GM10266 (cell line): ENCODE results near the gene GPR65.

Experiments
- DNase-seq: peaks from one replicate; pipeline ENCODE4 v3.0.0; 2012; ENCODE audit errors: extremely low spot score
- CTCF ChIP-seq: IDR thresholded peaks from 2 replicates; pipeline ENCODE4 v1.5.1; 2012; ENCODE audit warnings: mild to moderate bottlenecking, low read depth; ENCODE audit not compliant: control insufficient read depth, insufficient read depth; ENCODE audit errors: missing control alignments

GPR65 gene

GRCh38 chr14:88048351-88048750, 43.4 kb downstream of the GPR65 start:
- no peak for TF ChIP-seq CTCF
- DNase-seq: no peak

GRCh38 chr14:88049266-88049665, 44.3 kb downstream of the GPR65 start:
- no peak for DNase-seq
- no peak for TF ChIP-seq CTCF

GRCh38 chr14:88049936-88050335, 45.0 kb downstream of the GPR65 start:
- TF ChIP-seq CTCF: no peak
- DNase-seq: no peak

GRCh38 chr14:88060576-88060975, 55.6 kb downstream of the GPR65 start:
- DNase-seq: no peak
- TF ChIP-seq CTCF: no peak

GRCh38 chr14:88063811-88064210, 58.9 kb downstream of the GPR65 start:
- no peak for DNase-seq
- TF ChIP-seq CTCF: no peak
